Colonic mucosa (tissue), 4 donors: ENCODE results near the gene ACIN1. TPM values are rescaled to one million over a fixed set of nuclear protein-coding genes. Genes with fewer than 3 reads are reported as not detected.

Experiments used
- DNase-seq: peaks from one replicate; pipeline ENCODE4 v3.0.0-alpha.2; 2020
- H3K27ac ChIP-seq: fragments of 200-600 bp; one replicate; pipeline ENCODE4 v1.8.0; 2021
- H3K27me3 ChIP-seq: fragments of 200-600 bp; one replicate; pipeline ENCODE4 v1.8.0; 2021
- H3K36me3 ChIP-seq: fragments of 200-600 bp; one replicate; pipeline ENCODE4 v1.8.0; 2021
- H3K4me1 ChIP-seq: fragments of 200-600 bp; one replicate; pipeline ENCODE4 v1.8.0; 2021; ENCODE audit warnings: mild to moderate bottlenecking
- H3K4me3 ChIP-seq: fragments of 200-600 bp; one replicate; pipeline ENCODE4 v1.8.0; 2021
- H3K9ac ChIP-seq, 2 donors: one replicate each; pipeline ENCODE4 v1.7.0; 2013; ENCODE audit warnings: control low read depth in 2 of 2, low read depth in 2 of 2, low read length in 2 of 2
- H3K9me3 ChIP-seq: fragments of 200-600 bp; one replicate; pipeline ENCODE4 v1.8.0; 2021
- intact Hi-C: fragments of 100-400 bp; cut with DNase I; formaldehyde crosslinking; loops from one replicate; pipeline ENCODE4 v1.14.1; 2022
- total RNA-seq, 2 donors: library from RNA; stranded (reverse); fragmentation: NEBNext Ultra II Directional in 1 of 2; extraction: Animal tissue kit (Norgen Biotek cat#: 25700) in 1 of 2; gene quantifications; one replicate each; pipeline ENCODE4 v1.2.1, GENCODE V29; 2021
- TF ChIP-seq, protein P1 (sequence below): fragments of 200-600 bp; IDR thresholded peaks from one replicate; pipeline ENCODE4 v1.8.0; 2022; ENCODE audit warnings: antibody characterized with exemption, mild to moderate bottlenecking
- donor health status: healthy.
- donor health status: DM: no; HTN: no; CAD: no.
- donor health status: DM: no; HTN: no; CAD: no.

ACIN1 gene
- total RNA-seq, 2 donors from 2014 or later: 99.4 to 154 TPM

DNA sequence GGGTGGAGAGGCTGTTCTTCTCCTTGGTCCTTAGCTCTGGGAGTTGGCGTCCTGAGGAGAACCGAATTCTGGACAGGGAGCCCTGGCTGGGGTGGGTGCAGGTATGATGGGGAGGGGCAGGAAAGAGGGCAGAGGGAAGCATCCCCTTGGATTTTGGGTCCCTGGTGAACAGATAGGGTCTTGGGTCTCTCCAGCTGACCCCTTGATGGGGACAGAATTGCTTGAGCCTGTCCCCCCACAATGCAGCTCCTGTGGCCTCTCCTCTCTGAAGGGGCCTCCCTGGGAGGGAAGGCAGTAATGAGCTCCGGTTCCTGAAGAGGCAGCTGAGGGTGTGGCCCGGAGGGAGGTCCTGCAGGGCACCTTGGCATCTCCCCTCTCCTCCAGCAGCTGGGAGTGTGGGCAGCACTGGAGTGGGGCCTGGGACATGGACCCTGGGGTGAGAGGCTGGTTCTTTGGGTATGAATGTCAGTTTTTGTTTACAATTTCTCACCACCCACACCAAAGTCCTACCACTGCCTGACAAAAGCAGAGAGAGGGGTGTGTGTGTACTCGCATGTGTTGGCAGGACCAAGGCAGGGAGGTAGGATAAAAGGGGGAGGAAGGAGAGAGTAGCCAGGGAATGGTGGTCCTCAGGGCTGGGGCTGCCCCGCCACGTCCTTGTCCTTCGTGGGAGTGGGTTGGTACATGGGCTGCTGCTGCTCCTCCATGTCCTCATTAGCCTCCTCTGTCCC, 31.8 kb upstream of the ACIN1 start:
- H3K4me1 ChIP-seq: no peaks in the 10 kb centered on the region
- H3K27ac ChIP-seq: no peak overlapping the region
- no peak overlapping the region for H3K9ac ChIP-seq
- intact Hi-C loops: loop anchor here (10.0 kb wide), 1 partner anchor 168 kb away; no protein-coding TSS in a partner anchor
- no peaks in the 10 kb centered on the region for H3K36me3 ChIP-seq
- H3K9me3 ChIP-seq: no peaks in the 10 kb centered on the region
- no peak for DNase-seq
- no peak overlapping the region for H3K4me3 ChIP-seq
- H3K27me3 ChIP-seq: no peaks in the 10 kb centered on the region
- TF ChIP-seq, protein P1, sequence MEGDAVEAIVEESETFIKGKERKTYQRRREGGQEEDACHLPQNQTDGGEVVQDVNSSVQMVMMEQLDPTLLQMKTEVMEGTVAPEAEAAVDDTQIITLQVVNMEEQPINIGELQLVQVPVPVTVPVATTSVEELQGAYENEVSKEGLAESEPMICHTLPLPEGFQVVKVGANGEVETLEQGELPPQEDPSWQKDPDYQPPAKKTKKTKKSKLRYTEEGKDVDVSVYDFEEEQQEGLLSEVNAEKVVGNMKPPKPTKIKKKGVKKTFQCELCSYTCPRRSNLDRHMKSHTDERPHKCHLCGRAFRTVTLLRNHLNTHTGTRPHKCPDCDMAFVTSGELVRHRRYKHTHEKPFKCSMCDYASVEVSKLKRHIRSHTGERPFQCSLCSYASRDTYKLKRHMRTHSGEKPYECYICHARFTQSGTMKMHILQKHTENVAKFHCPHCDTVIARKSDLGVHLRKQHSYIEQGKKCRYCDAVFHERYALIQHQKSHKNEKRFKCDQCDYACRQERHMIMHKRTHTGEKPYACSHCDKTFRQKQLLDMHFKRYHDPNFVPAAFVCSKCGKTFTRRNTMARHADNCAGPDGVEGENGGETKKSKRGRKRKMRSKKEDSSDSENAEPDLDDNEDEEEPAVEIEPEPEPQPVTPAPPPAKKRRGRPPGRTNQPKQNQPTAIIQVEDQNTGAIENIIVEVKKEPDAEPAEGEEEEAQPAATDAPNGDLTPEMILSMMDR: no peak

DNA sequence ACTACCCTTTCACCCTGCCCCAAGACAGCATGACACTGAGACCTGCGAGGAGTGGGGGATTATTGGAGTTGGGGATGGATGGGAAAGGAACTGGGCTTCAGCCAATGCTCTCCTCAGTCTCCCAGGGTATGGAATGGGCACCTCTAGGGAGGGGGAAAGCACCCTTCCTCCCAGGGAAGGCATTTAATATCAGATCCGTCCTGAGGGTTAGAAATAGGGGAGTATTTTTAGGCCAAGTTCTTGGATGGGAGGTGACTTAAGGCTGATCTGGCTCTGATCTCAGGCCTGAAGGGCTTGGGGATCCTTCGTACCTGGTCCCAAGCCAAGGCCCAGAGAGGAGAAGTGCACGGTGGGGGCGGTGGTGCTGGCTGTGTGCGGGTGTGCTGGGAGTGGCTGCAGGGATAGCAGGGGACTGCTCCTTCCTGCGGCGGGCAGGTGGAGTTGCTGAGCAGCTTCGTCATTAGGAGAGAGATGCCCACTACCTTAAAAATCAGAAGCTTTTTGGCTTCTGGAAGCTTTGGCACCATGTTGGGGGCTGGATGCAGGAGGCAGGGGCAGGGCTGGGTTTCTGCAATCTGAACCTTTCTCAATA, 31.1 kb upstream of the ACIN1 start:
- H3K27ac ChIP-seq: no peak overlapping the region
- intact Hi-C loops: loop anchor here (10.0 kb wide), 1 partner anchor 169 kb away; no protein-coding TSS in a partner anchor

DNA sequence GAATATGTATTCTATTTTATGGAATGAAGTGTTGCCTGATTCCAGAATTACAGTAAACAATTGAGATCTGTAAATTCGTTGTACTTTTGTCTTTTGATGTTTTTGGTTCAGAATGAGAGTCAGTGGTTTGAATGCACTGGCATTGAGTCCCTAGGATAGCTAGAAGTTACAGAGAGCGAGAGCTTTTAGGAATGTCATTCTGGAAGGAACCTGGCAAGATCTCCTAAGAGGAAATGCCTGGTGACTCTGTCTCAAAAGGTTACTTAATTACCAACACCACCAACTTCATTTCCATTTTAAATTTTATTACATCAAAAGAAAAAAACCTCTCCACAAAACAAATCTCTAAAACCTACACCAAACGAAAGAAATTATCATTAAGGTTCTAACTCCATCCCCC, 30.1 kb upstream of the ACIN1 start:
- DNase-seq: no peak
- H3K4me3 ChIP-seq: no peak overlapping the region
- H3K9me3 ChIP-seq: no peaks in the 10 kb centered on the region
- TF ChIP-seq, protein P1: no peak
- H3K36me3 ChIP-seq: no peaks in the 10 kb centered on the region
- H3K27me3 ChIP-seq: no peaks in the 10 kb centered on the region
- no peak overlapping the region for H3K9ac ChIP-seq
- no peaks in the 10 kb centered on the region for H3K4me1 ChIP-seq
- no peak overlapping the region for H3K27ac ChIP-seq
- intact Hi-C loops: loop anchor here (10.0 kb wide), 1 partner anchor 170 kb away; no protein-coding TSS in a partner anchor

More for the DNA sequence above, 31.1 kb upstream of the ACIN1 start:
- H3K4me3 ChIP-seq: no peak overlapping the region
- no peaks in the 10 kb centered on the region for H3K4me1 ChIP-seq
- DNase-seq: no peak
- TF ChIP-seq, protein P1: no peak
- H3K27me3 ChIP-seq: no peaks in the 10 kb centered on the region
- H3K9me3 ChIP-seq: no peaks in the 10 kb centered on the region
- no peaks in the 10 kb centered on the region for H3K36me3 ChIP-seq
- no peak overlapping the region for H3K9ac ChIP-seq

DNA sequence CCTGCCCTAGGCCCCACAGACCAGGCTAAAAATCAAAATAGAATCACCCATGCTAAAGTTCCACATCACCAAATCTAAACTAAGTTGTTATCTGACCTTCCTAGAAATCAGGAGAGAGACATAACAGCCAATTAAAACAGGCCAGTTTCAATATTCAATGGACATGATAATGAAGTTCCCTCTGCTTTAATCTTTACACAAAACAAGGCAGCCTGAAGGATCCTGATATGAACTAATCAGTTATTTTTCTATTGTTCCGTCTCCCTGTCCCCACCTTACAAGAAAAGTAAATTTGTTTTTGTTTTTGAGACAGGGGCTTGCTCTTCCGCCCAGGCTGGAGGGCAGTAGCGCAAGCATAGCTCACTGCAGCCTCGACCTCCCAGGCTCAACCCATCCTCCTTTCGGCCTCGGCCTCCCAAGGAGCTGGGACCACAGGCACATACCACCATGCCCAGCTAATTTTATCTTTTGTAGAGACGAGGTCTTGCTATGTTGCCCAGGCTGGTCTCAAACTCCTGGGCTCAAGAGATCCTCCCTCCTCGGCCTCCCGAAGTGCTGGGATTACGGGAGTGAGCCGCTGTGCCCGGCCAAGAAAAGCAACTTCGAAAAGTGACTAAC, 29.5 kb upstream of the ACIN1 start:
- Histone ChIP-seq H3K36me3 (no peaks in the 10 kb centered on the region), H3K9ac (no peak overlapping the region), H3K9me3 (no peaks in the 10 kb centered on the region), H3K4me1 (no peaks in the 10 kb centered on the region), H3K27me3 (no peaks in the 10 kb centered on the region), H3K27ac (no peak overlapping the region), H3K4me3 (no peak overlapping the region)
- TF ChIP-seq, protein P1: no peak
- no peak for DNase-seq
- intact Hi-C loops: loop anchor here (10.0 kb wide), 1 partner anchor 170 kb away; no protein-coding TSS in a partner anchor

DNA sequence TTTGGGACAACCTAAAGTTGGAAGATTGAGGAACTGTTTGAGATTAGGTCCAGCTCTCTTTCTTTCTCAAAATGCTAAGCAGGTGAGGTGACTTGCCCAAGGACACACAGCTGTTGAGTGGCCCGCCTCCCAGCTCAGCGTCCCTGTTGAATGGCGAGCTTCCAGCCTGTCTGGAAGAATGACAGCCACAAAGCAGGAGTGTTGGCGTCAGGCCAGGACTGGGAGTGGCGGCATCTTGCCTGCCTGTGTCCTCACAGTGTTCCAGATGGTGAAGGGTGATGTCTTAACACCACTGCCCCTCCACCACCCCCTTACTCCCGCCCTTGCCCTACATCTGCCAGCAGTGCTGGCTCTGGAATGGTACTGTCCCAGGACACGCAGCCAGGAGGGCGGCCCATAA, 28.5 kb upstream of the ACIN1 start:
- no peaks in the 10 kb centered on the region for H3K9me3 ChIP-seq
- intact Hi-C loops: loop anchor here (10.0 kb wide), 1 partner anchor 171 kb away; no protein-coding TSS in a partner anchor
- H3K27ac ChIP-seq: no peak overlapping the region
- TF ChIP-seq, protein P1: no peak
- H3K4me1 ChIP-seq: no peaks in the 10 kb centered on the region
- no peaks in the 10 kb centered on the region for H3K27me3 ChIP-seq
- peak; percentile 95 for DNase-seq
- no peaks in the 10 kb centered on the region for H3K36me3 ChIP-seq
- no peak overlapping the region for H3K9ac ChIP-seq
- no peak overlapping the region for H3K4me3 ChIP-seq
